H54 (cell line): Measurements from ENCODE around the gene ARL15.
"Not testable (repeated sequence)": the region's sequence is repeated elsewhere in the genome, so short reads cannot be mapped to it uniquely, and the experiment has no call there.

Experiments used
- DNase-seq: peaks from one replicate; pipeline ENCODE4 v3.0.0; 2011; ENCODE audit warnings: low spot score, mixed read lengths; ENCODE audit not compliant: insufficient read length
- FAIRE-seq: peaks from 3 replicates; lab custom pipeline; 2011; peaks lifted over from hg19 to GRCh38; lab: Jason Lieb, UNC
- POLR2A ChIP-seq: IDR thresholded peaks from 2 replicates; pipeline ENCODE4 v1.6.1; 2011; ENCODE audit warnings: low read depth, mild to moderate bottlenecking, low read length

Gene ARL15

DNA sequence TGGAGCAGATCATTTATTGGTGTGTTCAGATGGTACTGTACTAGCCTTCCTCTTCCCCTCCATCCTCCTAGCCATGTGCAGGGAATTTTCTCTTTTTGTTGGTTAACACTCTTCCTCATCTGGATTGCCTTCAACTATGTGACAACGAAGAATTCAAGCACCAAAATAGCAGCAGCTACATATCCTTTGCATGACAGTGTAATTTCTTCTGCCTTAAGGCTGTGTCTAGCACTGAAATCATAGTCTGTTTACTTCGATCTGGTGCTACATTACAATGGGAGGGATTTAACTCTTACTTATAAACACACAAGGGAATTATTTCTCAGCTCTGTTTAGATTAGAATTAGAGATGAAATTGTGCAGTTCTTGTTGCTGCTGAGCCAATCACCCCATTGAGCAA is 260.4 kb downstream of the ARL15 start:
- FAIRE-seq (no peak), DNase-seq (no peak)
- TF ChIP-seq POLR2A: no peak

GRCh38 chr5:54049144-54049543 is 261.2 kb downstream of the ARL15 start:
- TF ChIP-seq POLR2A: no peak
- DNase-seq (no peak), FAIRE-seq (no peak)

DNA sequence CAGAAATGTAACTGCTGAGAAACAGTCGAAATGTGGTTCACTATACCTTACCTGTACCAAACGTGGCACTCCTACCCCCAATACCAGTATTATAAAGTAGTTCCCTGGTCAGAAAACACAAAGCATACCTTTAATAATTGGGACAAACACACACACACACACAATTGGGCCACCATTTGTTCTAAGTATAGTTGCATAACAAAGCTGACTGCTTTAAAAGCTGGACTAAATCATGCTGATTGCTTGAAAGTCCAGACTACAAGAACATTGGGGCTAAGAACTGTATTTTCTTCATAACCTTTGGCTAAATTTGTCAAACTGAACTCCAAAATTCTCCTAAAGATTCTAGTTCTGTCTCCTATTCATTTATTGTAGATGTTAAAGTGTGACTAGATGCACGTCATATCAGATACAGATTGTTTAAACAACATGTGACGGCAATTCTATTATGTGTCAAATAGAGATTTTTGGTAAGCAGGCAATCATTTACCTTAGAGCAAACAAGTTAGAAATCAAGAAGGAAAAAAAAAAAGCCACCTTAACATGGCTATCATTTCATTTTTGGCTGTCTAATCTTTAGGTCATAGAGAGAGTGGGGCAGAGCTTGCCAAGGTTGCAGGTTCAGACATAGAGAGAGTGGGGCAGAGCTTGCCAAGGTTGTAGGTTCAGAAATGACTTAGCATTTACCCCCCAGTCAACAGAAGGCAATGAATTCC is 265.1 kb downstream of the ARL15 start:
- FAIRE-seq (no peak), DNase-seq (no peak)
- TF ChIP-seq POLR2A: no peak

DNA sequence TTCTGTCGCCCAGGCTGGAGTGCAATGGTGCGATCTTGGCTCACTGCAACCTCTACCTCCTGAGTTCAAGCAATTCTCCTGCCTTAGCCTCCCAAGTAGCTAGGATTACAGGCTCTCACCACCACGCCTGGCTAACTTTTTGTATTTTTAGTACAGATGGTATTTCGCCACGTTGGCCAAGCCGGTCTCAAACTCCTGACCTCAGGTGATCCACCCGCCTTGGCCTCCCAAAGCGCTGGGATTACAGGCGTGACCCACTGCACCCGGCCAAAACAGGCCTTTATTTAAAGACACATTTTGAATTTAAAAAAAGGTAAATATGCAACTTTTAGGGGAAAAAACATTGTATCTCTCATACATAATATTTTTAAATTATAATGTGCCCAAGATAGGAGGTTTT is 266.1 kb downstream of the ARL15 start:
- DNase-seq, FAIRE-seq: not testable (repeated sequence)

GRCh38 chr5:54040804-54041203 is 269.6 kb downstream of the ARL15 start:
- TF ChIP-seq POLR2A: no peak
- FAIRE-seq (no peak), DNase-seq (no peak)

- FAIRE-seq (no peak), DNase-seq (no peak)
- TF ChIP-seq POLR2A: no peak
These were observed 270.4 kb downstream of the ARL15 start for GRCh38 chr5:54040018-54040417.

DNA sequence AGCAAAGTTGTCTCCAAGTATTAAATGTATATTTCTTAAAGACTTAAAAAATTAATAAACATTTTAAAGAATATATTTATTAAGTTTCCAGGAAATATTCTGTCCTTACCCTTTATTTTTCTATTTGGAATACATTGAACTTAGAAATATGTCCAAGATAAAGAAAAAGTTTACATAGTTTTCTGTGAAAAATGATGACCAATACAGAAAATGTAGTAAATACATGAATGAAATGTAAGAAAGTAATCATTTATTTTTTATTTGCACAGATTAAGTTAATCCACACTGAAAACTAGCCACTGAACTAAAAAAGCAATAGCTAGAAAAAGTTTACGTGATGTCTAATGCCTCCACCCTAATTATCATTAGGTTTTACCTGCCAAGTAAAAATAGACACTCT is 273.2 kb downstream of the ARL15 start:
- DNase-seq: no peak
- TF ChIP-seq POLR2A: no peak
- FAIRE-seq: no peak

DNA sequence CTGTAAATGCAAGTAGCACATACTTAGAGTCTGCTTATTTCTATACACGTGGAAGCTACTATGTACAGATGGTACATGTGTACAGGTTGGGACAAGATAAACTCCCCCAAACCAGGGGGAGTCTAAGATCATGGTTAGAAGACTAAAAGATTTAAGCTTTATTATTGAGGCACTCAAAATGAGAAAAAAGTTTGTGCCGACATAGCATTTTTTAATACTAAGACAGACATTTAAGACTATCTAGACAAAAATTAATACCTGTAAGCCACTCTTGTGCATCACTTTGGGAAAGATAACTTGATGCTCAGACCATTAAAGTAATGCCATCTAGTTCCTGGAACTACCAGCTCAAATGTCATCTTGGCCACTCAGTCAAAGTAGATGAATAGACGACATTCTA is 279.4 kb downstream of the ARL15 start:
- no peak for DNase-seq
- TF ChIP-seq POLR2A: no peak
- no peak for FAIRE-seq

DNA sequence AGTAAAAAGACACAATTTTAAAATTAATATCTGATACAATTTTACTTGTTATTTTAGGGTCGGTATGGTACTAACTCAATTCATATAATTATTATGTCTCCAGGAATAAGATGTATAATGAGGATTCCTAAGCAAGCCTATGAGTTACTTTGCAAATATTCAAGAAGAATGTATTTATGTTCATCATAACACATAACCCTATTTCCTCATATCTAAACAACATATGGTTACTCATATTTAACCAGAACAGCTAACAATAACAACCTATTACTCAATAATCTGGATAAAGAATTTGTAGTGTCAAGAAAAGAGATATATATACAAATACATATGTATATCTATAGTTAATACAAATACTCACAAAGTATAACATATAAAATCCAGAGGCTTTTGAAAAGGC is 285.9 kb downstream of the ARL15 start:
- DNase-seq (no peak), FAIRE-seq (no peak)
- TF ChIP-seq POLR2A: no peak

DNA sequence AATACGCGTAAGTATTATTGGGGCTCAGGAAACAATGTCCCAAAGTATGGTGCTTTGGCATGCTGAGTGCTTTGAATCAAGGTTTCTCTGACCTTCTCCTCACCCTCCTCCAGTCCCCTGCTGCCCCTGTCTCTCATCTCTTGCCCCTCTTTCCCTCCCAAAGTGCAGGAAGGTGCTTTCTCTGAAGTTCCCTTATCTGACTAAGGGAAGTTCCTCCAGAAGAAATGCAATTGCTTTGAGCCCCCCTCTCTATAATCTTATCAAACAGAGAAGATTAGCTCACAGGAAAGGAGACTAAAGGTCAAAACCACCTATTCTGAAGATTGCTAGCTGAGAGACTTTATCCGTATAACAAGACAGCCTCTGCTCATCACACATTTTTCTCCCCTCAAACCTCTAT is 288.1 kb downstream of the ARL15 start:
- DNase-seq (no peak), FAIRE-seq (no peak)
- TF ChIP-seq POLR2A: no peak

DNA sequence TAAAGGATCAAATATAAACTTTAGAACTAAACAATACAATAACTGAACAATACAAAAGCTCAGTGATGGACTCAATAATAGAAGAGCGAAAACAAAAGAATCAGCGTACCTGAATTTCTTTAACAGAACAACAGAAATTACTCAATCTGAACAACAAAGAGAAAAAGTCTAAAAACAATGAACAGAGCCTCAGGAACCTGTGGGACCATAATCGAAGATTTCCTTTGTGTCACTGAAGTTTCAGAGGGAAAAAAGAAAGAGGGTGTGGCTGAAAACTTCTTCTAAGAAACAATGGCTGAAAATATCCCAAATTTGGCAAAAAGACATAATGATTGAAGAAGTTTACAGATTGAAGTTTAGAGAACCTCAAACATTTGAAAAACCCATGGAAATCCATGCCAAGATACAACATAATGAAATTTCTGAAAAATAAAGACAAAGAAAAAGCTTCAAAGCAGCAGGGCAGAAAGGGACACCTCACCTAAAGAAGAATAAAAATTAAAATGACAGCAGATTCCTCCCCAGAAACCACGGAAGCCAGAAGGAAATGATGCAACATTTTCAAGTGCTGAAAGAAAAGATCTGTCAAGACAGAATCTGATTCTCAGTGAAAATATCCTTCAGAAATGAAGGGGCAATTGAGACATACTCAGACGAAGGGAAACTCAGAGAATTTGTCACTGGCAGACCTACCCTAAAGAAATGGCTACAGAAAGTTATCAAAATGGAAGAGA is 288.8 kb downstream of the ARL15 start:
- no peak for TF ChIP-seq POLR2A
- FAIRE-seq (peak; percentile 20), DNase-seq (no peak)

- no peak for TF ChIP-seq POLR2A
- FAIRE-seq: no peak
- DNase-seq: no peak
These were observed 291.9 kb downstream of the ARL15 start for GRCh38 chr5:54018438-54018837.

DNA sequence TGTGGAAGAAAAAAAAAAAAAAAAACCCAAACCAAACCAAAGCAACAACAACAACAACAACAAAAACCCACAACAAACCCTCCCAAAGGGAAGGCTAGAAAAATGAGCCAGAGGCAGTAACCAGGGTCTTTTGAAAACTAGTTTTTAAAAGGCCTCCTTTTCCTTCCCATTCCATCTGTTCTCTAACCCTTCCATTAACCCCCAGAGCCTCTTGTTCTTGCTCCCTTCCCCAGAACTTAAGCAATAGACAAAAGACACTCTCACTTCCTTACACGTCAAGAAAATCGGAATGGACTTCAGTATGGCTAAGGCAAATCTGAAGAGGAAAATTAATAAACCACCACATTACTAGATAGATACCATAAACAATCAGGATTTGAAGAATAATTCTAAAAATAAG is 292.8 kb downstream of the ARL15 start:
- DNase-seq (no peak), FAIRE-seq (no peak)
- no peak for TF ChIP-seq POLR2A

DNA sequence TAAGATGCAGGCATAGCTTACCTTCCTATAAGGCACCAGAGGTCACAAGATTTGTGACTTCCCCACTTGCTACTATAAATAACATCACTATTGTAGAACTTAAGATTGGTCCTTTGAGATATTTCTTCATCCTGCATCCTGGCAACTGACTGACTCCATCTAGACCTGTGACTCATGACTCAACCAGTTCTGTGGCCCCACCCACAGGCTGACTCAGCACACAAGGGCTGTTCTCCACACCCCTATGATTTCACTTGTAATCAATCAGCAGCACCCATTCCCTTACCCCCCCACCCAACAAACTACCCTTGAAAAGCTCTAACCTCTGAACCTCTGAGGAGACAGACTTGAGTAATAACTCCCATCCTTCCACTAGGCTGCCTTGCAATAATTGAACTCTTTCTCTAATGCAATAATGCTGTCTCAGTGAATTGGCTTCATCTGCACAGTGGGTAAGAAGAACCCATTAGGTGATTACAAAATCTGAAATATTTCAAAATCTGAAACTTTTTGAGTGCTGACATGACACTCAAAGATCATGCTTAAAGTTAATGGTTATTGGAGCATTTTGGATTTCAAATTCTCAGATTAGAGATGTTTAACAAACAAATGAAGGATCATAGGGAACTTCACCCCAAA is 296.7 kb downstream of the ARL15 start:
- no peak for TF ChIP-seq POLR2A
- DNase-seq (peak; percentile 15), FAIRE-seq (peak; percentile 72)
